Muscle layer of duodenum (tissue), 2 donors: ENCODE results near the gene PLEKHD1.

Experiments used
- H3K27ac ChIP-seq: one replicate; pipeline ENCODE4 v1.7.0; 2013; ENCODE audit warnings: mild to moderate bottlenecking, low read length
- H3K27me3 ChIP-seq: one replicate; pipeline ENCODE4 v1.7.0; 2013; ENCODE audit warnings: low read depth, mild to moderate bottlenecking, control low read depth, low read length
- H3K36me3 ChIP-seq, 2 donors: one replicate each; pipeline ENCODE4 v1.7.0; 2013; ENCODE audit warnings: low read length in 2 of 2, control low read depth in 1 of 2, mild to moderate bottlenecking in 1 of 2; ENCODE audit not compliant: insufficient read depth in 2 of 2, control insufficient read depth in 1 of 2
- H3K4me1 ChIP-seq, 2 donors: one replicate each; pipeline ENCODE4 v1.7.0; 2013; ENCODE audit warnings: low read length in 2 of 2, mild to moderate bottlenecking in 2 of 2, control low read depth in 1 of 2, moderate library complexity in 1 of 2; ENCODE audit not compliant: insufficient read depth in 2 of 2, control insufficient read depth in 1 of 2
- H3K4me3 ChIP-seq, 2 donors: one replicate each; pipeline ENCODE4 v1.7.0; 2013; ENCODE audit warnings: low read length in 2 of 2, low read depth in 1 of 2, mild to moderate bottlenecking in 1 of 2
- H3K9me3 ChIP-seq, 2 donors: one replicate each; pipeline ENCODE4 v1.7.0; 2013; ENCODE audit warnings: low read length in 2 of 2, control low read depth in 1 of 2, mild to moderate bottlenecking in 1 of 2; ENCODE audit not compliant: control insufficient read depth in 1 of 2
- donor health status: healthy.

Gene PLEKHD1

GRCh38 chr14:69559581-69560011 lies 75.1 kb downstream of the PLEKHD1 start:
- Histone ChIP-seq H3K9me3 (no peaks in the 10 kb centered on the region), H3K27ac (no peak overlapping the region), H3K4me3 (no peak overlapping the region), H3K36me3 (no peaks in the 10 kb centered on the region), H3K27me3 (peaks cover 4% of the 10 kb centered on the region), H3K4me1 (no peaks in the 10 kb centered on the region)

- Histone ChIP-seq H3K27ac (no peak overlapping the region), H3K36me3 (no peaks in the 10 kb centered on the region), H3K4me3 (no peak overlapping the region), H3K4me1 (no peaks in the 10 kb centered on the region), H3K9me3 (no peaks in the 10 kb centered on the region), H3K27me3 (peaks cover 14% of the 10 kb centered on the region)
Observed at GRCh38 chr14:69560826-69561225, 76.3 kb downstream of the PLEKHD1 start.

GRCh38 chr14:69561893-69562292 lies 77.4 kb downstream of the PLEKHD1 start:
- Histone ChIP-seq H3K9me3 (no peaks in the 10 kb centered on the region), H3K27me3 (peaks cover 14% of the 10 kb centered on the region), H3K4me1 (no peaks in the 10 kb centered on the region), H3K36me3 (no peaks in the 10 kb centered on the region), H3K27ac (no peak overlapping the region), H3K4me3 (no peak overlapping the region)

DNA sequence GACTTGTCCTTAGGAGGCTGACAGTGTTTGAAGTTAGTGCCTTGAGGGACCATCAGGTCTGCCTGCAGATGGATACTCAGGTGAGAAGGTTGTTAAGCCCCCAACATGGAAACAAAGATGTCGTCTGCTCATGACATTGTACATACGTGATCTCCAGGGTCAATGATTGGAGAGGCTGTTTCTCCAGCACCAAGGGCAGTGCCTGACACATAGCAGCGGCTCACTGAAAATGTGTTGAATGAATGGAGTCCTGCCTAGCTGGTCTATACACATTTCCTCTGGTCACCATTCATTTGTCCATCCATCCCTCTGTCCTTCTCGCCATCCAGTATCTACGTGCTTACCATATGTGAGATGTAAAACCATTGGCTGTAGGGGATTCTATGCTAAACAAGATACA lies 83.0 kb downstream of the PLEKHD1 start:
- Histone ChIP-seq H3K27ac (no peak overlapping the region), H3K9me3 (no peaks in the 10 kb centered on the region), H3K27me3 (peaks cover 47% of the 10 kb centered on the region), H3K4me3 (no peak overlapping the region), H3K36me3 (no peaks in the 10 kb centered on the region), H3K4me1 (peaks cover 0 to 15% of the 10 kb centered on the region in 2 donors)

GRCh38 chr14:69569859-69570258 lies 85.3 kb downstream of the PLEKHD1 start:
- H3K27ac ChIP-seq, result no peak overlapping the region
- H3K4me3 ChIP-seq, result no peak overlapping the region
- peaks cover 0 to 36% of the 10 kb centered on the region in 2 donors for H3K4me1 ChIP-seq
- no peaks in the 10 kb centered on the region for H3K36me3 ChIP-seq
- H3K9me3 ChIP-seq, result no peaks in the 10 kb centered on the region
- peaks cover 56% of the 10 kb centered on the region for H3K27me3 ChIP-seq

DNA sequence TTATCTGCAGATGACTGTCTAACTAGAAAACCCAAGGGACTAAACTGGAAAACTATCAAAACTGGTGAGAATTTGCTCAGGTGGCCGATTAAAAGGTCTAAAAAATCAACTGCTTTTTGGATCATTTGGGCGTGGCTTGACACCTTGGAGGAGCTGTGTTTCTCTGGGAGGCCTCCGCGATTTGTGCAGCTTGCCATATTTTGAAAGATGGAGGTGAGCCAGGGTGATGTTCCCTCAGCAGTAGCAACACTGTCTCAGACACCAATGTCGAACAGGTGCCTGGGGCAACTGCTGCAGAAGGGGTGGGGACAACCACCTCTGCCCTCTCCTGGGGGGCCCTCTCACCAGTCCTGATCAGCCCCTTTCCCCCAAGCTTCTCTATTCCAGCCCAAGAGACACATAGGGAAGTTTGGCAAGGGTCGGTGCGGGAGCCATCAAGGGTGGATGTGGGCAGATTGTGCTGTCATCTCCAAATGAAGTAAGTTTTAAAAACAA lies 86.4 kb downstream of the PLEKHD1 start:
- no peaks in the 10 kb centered on the region for H3K36me3 ChIP-seq
- H3K27ac ChIP-seq, result no peak overlapping the region
- no peaks in the 10 kb centered on the region for H3K9me3 ChIP-seq
- H3K4me3 ChIP-seq, result no peak overlapping the region
- H3K4me1 ChIP-seq, result peaks cover 0 to 37% of the 10 kb centered on the region in 2 donors
- peaks cover 55% of the 10 kb centered on the region for H3K27me3 ChIP-seq

GRCh38 chr14:69571449-69572029 lies 87.0 kb downstream of the PLEKHD1 start:
- Histone ChIP-seq H3K4me3 (peak overlapping the region; percentile 16 to 73), H3K27me3 (peaks cover 55% of the 10 kb centered on the region), H3K27ac (no peak overlapping the region)

DNA sequence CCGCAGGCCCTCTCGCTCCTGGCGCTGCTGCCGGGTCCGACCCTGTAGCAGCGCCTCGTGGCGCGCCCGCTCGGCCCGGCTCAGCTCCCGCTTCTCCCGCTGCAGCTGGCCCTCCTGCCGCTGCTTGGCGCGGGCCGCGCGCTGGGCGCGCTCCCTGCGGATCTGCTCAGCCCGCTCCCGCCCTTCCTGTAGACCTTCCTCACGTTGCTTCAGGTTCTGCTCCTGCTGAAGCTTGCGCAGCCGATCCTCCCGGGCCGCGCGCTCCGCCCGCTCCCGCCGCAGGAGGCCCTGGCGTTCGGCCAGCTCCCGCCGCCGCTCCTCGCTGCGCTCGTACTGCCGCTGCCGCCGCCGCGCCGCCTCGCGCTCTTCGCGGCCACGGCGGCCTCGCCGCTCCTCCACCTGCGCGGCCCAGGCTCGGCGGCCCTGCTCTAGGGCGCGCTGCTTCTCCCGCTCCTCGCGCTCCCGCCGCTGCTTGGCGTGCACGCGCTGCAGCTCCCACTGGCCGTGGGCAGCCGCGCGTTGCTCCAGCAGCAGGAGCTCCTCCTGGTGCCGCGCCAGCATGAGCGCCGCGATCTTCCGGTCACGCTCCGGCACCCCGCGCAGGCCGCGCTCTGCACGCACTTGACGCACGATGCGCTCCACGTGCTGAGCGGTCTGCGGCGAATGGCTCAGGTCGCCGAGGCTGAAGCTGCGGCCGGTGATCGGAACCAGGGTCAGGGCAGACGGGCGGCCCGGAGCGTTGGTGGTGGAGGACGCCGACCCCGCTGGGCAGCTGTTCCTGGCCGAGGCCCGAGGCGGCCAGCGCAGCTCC lies 87.7 kb downstream of the PLEKHD1 start:
- Histone ChIP-seq H3K27ac (no peak overlapping the region), H3K36me3 (no peaks in the 10 kb centered on the region), H3K9me3 (no peaks in the 10 kb centered on the region), H3K27me3 (peaks cover 52% of the 10 kb centered on the region), H3K4me3 (peak overlapping the region; percentile 16 to 73), H3K4me1 (peaks cover 0 to 37% of the 10 kb centered on the region in 2 donors)

More at GRCh38 chr14:69571449-69572029, 87.0 kb downstream of the PLEKHD1 start:
- Histone ChIP-seq H3K36me3 (no peaks in the 10 kb centered on the region), H3K4me1 (peaks cover 0 to 37% of the 10 kb centered on the region in 2 donors), H3K9me3 (no peaks in the 10 kb centered on the region)

DNA sequence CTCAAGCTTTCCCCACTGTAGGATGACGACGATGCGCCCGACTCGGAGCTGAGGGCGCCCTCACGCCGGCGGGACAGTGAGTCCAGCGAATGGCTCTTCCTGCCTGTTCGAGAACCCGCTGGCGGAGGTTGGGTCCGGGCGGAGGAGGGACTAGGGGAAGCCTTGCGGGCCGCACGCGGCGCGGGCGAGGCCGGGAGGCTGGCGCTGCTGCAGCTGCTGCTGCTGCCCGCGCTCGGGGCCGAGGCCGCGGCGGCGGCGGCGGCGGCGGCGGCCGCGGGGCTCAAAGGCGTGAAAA lies 88.3 kb downstream of the PLEKHD1 start:
- Histone ChIP-seq H3K9me3 (no peaks in the 10 kb centered on the region), H3K27me3 (peaks cover 47% of the 10 kb centered on the region), H3K4me1 (peaks cover 0 to 37% of the 10 kb centered on the region in 2 donors), H3K4me3 (peak overlapping the region in 1 of 2 donors; percentile 73), H3K27ac (no peak overlapping the region), H3K36me3 (no peaks in the 10 kb centered on the region)

- Histone ChIP-seq H3K4me1 (peaks cover 0 to 37% of the 10 kb centered on the region in 2 donors), H3K36me3 (no peaks in the 10 kb centered on the region), H3K9me3 (no peaks in the 10 kb centered on the region), H3K27ac (no peak overlapping the region), H3K27me3 (peaks cover 41% of the 10 kb centered on the region), H3K4me3 (peak overlapping the region; percentile 26 to 73)
Observed at GRCh38 chr14:69573205-69573830, 88.8 kb downstream of the PLEKHD1 start.

- Histone ChIP-seq H3K36me3 (no peaks in the 10 kb centered on the region), H3K27ac (no peak overlapping the region), H3K27me3 (peaks cover 41% of the 10 kb centered on the region), H3K4me1 (peaks cover 0 to 37% of the 10 kb centered on the region in 2 donors), H3K9me3 (no peaks in the 10 kb centered on the region), H3K4me3 (peak overlapping the region; percentile 26 to 73)
Observed at GRCh38 chr14:69573831-69574262, 89.3 kb downstream of the PLEKHD1 start.
